ENCODE measurements around the gene VPS37C.
"Not testable (repeated sequence)": the region's sequence is repeated elsewhere in the genome, so short reads cannot be mapped to it uniquely, and the experiment has no call there.

The VPS37C gene

DNA sequence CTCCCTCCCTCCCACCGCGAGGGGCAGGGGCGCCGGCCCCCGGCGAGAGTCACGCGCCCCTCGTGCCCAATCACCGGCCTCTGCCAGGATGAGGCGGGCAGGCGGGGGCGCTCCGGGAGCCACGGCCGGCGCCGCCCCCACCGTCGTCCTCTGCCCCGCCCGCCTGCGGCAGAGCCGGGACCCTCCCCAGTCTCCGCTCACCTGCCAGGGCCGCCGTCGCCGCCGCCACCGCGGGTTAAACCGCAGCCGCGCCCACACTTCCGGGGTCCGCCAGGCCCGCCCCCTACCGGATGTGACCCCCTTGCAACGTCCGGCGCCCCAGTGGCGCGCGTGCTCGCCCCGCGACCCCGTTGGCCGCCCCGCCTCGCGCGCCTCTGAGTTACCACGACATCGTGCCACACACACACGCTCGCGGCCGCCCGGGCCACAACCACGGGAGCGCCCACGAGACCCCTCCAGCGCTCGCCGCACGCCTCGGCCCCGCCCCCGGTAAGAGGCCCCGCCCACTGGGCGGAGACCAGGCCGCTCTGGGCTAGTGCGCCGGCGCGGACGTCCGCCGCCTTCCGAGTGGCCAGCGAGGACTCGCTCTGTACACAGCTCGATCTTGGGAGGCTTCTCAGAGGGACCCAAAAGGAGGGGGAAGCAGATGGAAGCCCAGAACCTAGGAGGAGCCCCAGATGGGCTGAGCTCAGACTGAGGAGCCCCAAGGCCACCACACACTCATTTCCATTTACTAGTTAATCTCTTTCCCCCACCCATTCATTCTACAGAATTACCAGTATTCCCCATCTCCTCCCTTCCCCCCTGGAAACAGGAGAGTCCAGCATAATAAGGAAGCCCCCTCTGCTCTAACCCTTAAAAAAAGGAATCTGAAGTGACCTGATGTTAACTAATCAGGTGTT lies at the start of gene VPS37C:
Gene VPS37C (minus strand): TSS at position 237 of the 902 bp plus-strand sequence. CDS start 22,597 bp downstream, outside the sequence.
- H3K4me3 ChIP-seq (ENCODE audit: low read depth, low read length): peak within 1 kb of the TSS; percentile 60
- peak; percentile 89 for DNase-seq (ENCODE audit: low read depth)
- TF ChIP-seq, protein P1, sequence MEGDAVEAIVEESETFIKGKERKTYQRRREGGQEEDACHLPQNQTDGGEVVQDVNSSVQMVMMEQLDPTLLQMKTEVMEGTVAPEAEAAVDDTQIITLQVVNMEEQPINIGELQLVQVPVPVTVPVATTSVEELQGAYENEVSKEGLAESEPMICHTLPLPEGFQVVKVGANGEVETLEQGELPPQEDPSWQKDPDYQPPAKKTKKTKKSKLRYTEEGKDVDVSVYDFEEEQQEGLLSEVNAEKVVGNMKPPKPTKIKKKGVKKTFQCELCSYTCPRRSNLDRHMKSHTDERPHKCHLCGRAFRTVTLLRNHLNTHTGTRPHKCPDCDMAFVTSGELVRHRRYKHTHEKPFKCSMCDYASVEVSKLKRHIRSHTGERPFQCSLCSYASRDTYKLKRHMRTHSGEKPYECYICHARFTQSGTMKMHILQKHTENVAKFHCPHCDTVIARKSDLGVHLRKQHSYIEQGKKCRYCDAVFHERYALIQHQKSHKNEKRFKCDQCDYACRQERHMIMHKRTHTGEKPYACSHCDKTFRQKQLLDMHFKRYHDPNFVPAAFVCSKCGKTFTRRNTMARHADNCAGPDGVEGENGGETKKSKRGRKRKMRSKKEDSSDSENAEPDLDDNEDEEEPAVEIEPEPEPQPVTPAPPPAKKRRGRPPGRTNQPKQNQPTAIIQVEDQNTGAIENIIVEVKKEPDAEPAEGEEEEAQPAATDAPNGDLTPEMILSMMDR (conservative IDR thresholded peaks at IDR 0.05; ENCODE audit: low read depth, low read length): no peak

DNA sequence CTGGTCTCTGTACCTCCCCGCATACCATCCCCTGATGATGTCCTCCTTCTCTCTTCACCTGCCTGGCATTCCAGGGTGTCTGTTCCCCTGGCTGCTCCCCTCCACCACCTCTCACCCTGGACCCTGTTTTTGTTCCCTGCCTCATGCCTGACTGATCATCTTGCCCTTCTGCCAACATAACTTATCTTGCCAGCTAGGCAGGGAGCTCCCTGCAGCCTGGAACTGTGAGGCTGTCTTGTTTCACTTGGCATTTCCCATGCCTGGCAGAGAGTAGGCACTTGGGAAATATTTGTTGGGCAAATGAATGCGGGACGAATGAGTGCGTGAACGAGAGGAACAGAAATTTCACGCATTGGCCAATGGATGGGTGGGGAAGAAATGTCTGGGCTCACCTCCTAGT lies 49.4 kb upstream of the VPS37C start:
- H3K4me3 ChIP-seq (ENCODE audit: low read depth, low read length); DNase-seq (ENCODE audit: low read depth): not testable (repeated sequence)

DNA sequence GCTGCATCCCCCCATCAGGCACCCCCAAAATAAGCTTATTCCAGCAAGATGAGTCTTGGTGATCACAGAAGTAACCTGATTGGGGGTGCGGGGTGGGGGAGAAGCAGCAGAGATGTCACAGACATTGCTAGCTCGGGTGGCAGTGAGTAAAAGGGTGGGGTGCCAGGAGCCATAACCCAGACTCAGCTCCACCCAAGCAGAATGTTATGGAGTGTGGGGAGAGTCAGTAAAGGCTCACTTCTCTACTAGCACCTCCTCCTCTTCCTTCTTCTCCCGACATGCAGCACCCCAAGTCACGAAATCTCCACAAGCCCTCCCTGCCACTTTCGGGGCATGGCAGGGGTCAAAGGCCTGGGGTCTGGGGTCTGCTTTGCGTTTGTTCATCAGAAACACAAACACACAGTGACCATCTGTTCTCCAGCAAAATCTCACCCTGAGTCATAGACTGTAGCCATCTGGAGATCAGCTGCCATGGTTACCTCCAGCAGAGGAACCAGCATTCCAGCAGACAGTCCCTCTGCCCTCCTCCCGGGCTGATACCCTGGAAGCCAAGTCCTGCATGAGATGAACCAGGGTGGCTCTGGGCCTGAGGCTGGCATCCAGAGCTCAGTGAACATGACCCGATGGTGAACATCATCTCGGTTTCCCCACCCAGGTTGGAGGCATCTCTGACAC lies 46.5 kb upstream of the VPS37C start:
- not testable (repeated sequence) for H3K4me3 ChIP-seq (ENCODE audit: low read depth, low read length); DNase-seq (ENCODE audit: low read depth)

DNA sequence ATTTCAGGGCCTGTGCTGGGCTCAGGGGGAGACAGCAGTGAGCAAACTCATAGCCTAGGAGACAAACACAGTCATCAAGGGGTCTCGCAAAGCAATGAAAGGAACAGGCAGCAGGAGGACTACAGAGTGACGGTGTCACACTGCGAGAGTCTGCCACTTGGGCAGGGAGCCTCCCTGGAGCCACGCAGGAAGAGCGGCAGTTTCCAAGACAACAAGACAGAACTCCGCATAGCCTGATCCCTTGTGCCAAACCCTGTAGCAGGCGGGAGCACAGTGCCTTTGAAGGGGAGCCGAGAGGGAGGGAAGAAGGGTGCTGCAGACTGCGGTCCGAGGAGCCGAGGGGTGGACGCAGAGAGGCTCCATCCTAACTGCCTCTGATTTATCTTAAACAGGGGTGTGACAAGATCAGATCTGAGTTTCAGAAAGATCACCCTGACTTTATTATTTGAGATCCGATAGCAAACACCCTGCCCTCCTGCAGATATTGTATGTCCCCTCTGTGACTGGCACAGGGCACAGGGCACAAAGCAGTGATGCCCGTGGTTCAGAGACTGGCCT lies 43.4 kb upstream of the VPS37C start:
- H3K4me3 ChIP-seq (ENCODE audit: low read depth, low read length); DNase-seq (ENCODE audit: low read depth): not testable (repeated sequence)

DNA sequence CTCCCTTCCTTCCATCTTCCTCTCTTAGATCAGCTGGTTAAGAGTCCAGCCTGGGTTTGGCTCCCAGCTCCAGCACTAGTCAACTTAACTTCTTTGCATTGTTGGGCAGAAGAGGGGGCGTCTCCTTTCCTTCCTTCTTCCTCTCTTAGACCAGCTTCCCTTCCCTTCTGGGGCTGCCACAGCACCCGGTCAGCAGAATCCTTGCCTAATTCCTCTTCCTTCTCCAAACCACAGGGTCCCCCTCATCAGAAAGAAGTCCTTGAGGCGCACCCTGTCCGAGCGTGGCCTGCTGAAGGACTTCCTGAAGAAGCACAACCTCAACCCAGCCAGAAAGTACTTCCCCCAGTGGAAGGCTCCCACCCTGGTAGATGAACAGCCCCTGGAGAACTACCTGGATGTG lies 42.6 kb upstream of the VPS37C start:
- not testable (repeated sequence) for DNase-seq (ENCODE audit: low read depth); H3K4me3 ChIP-seq (ENCODE audit: low read depth, low read length)

DNA sequence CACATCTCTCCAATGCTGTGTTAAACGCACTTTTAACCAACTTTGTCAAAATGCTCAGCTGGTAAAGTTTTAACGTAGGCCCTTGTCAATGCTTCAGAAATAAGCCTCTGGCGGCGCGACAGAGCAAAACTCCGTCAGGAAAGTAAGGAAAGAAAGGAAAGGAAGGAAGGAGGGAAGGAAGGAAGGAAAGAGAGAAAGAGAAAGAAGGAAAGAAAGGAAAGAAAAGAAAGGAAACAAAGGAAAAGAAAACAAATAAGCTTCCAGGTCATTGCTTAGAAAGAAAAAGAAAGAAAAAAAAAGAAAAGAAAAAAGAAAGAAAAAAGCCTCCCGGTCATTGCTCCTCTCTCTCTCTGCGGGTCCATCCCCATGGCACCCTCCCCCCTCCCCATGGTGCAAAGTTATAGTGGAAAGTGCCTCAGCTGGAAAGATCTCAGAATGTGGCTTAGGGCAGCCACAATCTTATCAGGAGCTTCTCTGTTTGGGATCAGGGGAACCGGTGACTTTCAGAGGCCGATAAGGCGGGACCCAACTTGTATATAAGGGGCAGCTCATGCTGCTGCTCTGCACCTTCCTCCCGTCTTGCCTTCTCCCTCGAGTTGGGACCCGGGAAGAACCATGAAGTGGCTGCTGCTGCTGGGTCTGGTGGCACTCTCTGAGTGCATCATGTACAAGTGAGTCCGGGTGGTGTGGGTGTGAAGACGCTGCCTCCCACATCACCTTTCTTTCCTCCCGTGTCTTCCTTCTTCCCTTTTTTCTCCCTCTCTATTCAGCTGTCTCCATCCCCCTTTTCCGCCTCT lies 41.9 kb upstream of the VPS37C start, which contains the start of gene PGA3:
Gene PGA3 (plus strand): TSS at position 566 of the 797 bp plus-strand sequence. CDS start 50 bp downstream, at position 616.
- H3K4me3 ChIP-seq (ENCODE audit: low read depth, low read length); DNase-seq (ENCODE audit: low read depth): not testable (repeated sequence)

DNA sequence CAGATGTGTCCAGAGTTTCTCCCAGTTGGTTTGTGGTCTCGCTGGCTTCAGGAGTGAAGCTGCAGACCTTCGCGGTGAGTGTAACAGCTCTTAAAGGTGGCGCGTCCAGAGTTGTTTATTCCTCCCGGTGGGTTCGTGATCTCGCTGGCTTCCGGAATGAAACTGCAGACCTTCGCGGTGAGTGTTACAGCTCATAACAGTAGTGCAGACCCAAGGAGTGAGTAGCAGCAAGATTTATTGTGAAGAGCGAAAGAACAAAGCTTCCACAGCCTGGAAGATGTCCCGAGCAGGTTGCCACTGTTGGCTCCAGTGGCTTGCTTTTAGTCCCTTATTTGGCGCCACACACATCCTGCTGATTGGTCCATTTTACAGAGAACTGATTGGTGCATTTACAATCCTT lies 40.2 kb upstream of the VPS37C start:
- H3K4me3 ChIP-seq (ENCODE audit: low read depth, low read length): no peak overlapping the region
- TF ChIP-seq, protein P1 (conservative IDR thresholded peaks at IDR 0.05; ENCODE audit: low read depth, low read length): no peak
- DNase-seq (ENCODE audit: low read depth): no peak

DNA sequence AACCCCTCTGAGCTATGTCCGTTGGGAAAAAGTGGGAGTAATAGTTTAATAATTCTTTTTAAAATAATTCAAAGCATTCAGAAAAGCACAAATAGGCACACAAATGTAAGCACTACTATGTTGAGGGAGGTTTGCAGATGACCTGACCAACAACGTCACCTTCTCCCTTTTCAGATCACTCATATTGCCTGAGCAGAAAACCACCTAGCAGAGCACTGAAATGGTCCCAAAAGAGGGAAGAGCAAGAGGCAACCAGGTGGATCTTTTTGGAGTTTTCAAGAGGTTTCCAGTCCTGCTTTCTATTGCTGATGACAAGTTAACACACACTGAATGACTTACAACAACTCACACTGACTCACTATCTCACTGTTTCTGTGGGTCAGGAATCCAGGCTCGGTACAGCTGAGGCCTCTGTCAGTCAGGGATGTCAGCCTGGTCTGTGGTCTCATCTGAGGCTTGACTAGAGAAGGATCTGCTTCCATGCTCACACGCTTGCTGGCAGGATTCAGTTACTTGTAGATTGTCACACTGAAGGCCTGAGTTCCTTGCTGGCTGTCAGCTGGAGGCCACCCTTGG lies 37.8 kb upstream of the VPS37C start:
- no peak overlapping the region for H3K4me3 ChIP-seq (ENCODE audit: low read depth, low read length)
- DNase-seq (ENCODE audit: low read depth): no peak
- TF ChIP-seq, protein P1 (conservative IDR thresholded peaks at IDR 0.05; ENCODE audit: low read depth, low read length): no peak

DNA sequence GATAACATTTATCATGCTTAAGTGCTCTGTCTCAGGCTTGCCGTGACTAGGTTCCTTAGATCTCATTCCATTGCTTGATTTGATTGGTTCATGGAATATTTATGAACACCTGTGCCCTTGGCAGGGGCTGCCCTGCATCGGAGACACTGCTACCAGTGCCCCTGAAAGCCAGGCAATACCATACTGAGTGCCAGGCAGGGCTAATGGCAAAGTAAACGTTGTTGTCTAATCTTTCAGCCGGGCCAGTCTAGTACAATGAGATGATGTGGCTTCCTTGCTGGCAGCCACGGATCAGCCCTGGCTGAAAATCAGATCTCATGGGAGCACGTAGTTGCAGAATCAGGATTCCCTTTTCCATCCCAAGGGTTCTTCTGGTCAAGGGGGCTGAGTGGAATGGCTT lies 37.1 kb upstream of the VPS37C start:
- no peak for DNase-seq (ENCODE audit: low read depth)
- TF ChIP-seq, protein P1 (conservative IDR thresholded peaks at IDR 0.05; ENCODE audit: low read depth, low read length): no peak
- no peak overlapping the region for H3K4me3 ChIP-seq (ENCODE audit: low read depth, low read length)
